ENCODE measurements around the gene CCR7. TPM values are rescaled to one million over a fixed set of nuclear protein-coding genes. Genes with fewer than 3 reads are reported as not detected.
A peak's percentile ranks its signal among the peaks of the same experiment; 100 is the strongest.

The CCR7 gene
- total and polyA plus RNA-seq, 2 experiments from 2014 or later: 0.68 TPM; not detected in 1

DNA sequence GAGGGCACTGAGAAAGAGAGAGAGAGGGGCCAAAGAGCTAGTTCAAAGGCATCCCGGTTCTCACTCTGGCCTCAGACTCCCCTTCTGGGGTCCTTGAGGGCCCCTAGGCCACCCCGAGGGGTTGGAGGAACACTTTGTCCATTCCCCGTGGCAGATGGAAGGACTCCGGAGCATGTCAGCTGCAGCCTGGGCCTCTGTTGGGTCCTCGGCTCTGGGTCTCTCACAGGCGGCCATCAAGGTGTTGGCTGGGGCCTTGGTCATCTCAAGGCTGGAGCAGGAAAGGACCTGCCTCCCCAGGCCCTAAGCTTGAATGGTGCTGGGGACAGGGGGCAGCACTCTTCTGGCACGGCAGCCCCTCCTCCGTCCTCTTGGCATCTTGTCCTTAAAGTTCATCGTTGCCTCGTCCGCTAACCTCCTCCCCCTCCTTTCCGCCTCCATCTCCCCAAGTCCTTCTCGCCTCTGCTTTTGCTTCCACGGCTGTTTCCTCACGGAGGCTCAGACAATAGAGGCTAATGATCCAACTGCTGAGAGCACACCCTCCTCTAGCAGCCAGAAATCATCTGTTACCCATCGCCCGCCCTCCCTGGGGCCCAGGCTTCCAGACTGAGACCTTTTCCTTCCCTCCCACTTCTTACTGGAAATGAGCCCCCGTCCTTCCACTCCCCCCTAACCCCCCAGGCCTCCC is 23.3 kb downstream of the CCR7 start:
- Histone ChIP-seq H3K27me3 (replicated peaks; ENCODE audit: insufficient read depth) (no peaks in the 10 kb centered on the region), H3K36me3 (ENCODE audit: low read depth) (no peaks in the 10 kb centered on the region), H3F3A (ENCODE audit: insufficient read depth) (peaks cover 17% of the 10 kb centered on the region), H3K9me3 (ENCODE audit: low read depth) (no peaks in the 10 kb centered on the region), H3K4me3 (no peak overlapping the region), H4K20me1 (ENCODE audit: insufficient read depth) (no peaks in the 10 kb centered on the region), H3K9ac (peak overlapping the region; percentile 81), H3K4me2 (ENCODE audit: unreplicated experiment) (peak overlapping the region; percentile 30), H3K79me2 (ENCODE audit: insufficient read depth) (no peaks in the 10 kb centered on the region), H3K27ac (peak overlapping the region; percentile 97), H2AFZ (peak overlapping the region; percentile 47), H3K4me1 (ENCODE audit: insufficient read depth) (peaks cover 34% of the 10 kb centered on the region), H3K9me2 (ENCODE audit: insufficient read depth) (no peaks in the 10 kb centered on the region)
- in situ Hi-C loops (cut with MboI): no loop called here
- 46 to 51% methylated on average over 16 to 18 of the region's 18 CpGs for WGBS, 2 experiments (ENCODE audit: low coverage in 1 of 2, low lambda C conversion rate in 2 of 2, missing lambda C conversion rate in 2 of 2)
- TF ChIP-seq EZH2phosphoT487 (IDR thresholded peaks at IDR 0.05; ENCODE audit: insufficient read depth, low read depth) (no peak), EZH2 (IDR thresholded peaks at IDR 0.05; ENCODE audit: insufficient read depth, poor library complexity, severe bottlenecking) (no peak)
- peak; percentile 69 for DNase-seq

DNA sequence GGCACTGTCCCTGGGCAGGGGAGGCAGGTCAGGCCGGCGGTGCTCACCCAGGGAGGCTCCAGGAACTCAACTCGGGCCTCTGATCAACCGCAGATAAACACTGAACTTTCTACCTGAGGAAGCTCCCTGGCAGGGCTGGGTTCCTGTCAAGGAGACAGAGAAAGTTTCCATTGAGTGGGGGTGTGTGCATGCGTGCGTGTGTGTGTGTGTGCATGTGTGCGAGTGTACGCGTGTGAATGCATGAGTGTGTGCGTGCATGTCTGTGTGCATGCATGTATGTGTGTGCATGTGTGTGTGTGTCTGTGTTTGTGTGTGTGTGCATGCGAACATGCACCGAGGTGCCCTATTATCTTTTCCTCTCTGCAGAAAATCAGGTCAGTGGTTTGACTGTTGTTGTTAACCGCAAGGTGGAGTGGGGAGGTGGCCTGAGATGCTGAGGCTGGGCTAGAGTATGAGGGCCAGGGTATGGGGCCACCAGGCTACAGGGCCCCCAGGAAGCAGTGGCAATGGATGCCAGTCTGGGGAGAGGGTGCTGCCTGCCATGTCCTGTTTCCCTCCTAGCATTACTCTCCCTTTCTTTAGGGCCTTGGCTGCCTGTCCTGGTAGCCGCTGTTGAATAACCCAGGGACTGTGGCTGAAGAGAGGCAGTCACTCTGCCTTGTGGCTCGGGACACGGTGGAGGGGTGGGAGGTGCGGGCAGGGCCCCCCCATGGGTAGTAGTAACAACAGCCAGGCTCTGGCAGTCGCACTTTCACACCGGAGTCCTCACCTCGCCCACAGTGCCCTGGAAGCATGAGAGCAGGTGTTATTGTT is 24.0 kb downstream of the CCR7 start:
- no peak for DNase-seq
- Histone ChIP-seq H3K4me2 (ENCODE audit: unreplicated experiment) (no peak overlapping the region), H3K79me2 (ENCODE audit: insufficient read depth) (no peaks in the 10 kb centered on the region), H3K36me3 (ENCODE audit: low read depth) (no peaks in the 10 kb centered on the region), H3K9ac (peak overlapping the region; percentile 81), H3K27me3 (replicated peaks; ENCODE audit: insufficient read depth) (no peaks in the 10 kb centered on the region), H3K9me3 (ENCODE audit: low read depth) (no peaks in the 10 kb centered on the region), H3K27ac (peak overlapping the region; percentile 97), H3K9me2 (ENCODE audit: insufficient read depth) (no peaks in the 10 kb centered on the region), H2AFZ (no peak overlapping the region), H4K20me1 (ENCODE audit: insufficient read depth) (no peaks in the 10 kb centered on the region), H3F3A (ENCODE audit: insufficient read depth) (peaks cover 17% of the 10 kb centered on the region), H3K4me3 (no peak overlapping the region), H3K4me1 (ENCODE audit: insufficient read depth) (peaks cover 41% of the 10 kb centered on the region)
- in situ Hi-C loops (cut with MboI): no loop called here
- no peak for TF ChIP-seq EZH2phosphoT487 (IDR thresholded peaks at IDR 0.05; ENCODE audit: insufficient read depth, low read depth)
- TF ChIP-seq EZH2 (IDR thresholded peaks at IDR 0.05; ENCODE audit: insufficient read depth, poor library complexity, severe bottlenecking): no peak
- 89 to 91% methylated on average over 18 to 20 of the region's 20 CpGs for WGBS, 2 experiments (ENCODE audit: low coverage in 1 of 2, low lambda C conversion rate in 2 of 2, missing lambda C conversion rate in 2 of 2)

DNA sequence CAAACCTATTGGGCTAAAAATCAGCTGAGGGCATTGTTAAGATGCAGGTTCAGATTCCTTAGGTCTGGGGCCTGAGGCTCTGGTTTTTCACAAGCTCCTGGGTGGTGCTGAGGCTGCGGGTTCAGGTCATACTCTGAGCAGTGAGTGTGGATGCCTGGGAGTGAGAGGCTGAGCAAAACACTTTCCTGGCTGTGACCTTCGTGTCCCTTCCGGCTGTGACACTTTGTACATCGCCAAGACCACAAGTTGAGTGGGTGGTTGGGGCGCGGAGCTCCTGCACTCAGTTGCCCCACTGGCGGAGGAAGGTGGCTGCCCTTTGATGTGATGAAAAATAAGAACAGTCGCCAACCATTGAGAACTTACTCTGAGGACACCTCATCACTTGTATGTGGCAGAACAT is 24.8 kb downstream of the CCR7 start:
- Histone ChIP-seq H2AFZ (no peak overlapping the region), H3K27me3 (replicated peaks; ENCODE audit: insufficient read depth) (no peaks in the 10 kb centered on the region), H3F3A (ENCODE audit: insufficient read depth) (peaks cover 24% of the 10 kb centered on the region), H3K9me2 (ENCODE audit: insufficient read depth) (no peaks in the 10 kb centered on the region), H3K36me3 (ENCODE audit: low read depth) (no peaks in the 10 kb centered on the region), H3K9me3 (ENCODE audit: low read depth) (no peaks in the 10 kb centered on the region), H3K4me3 (no peak overlapping the region), H3K27ac (no peak overlapping the region), H3K4me1 (ENCODE audit: insufficient read depth) (peaks cover 48% of the 10 kb centered on the region), H4K20me1 (ENCODE audit: insufficient read depth) (no peaks in the 10 kb centered on the region), H3K9ac (no peak overlapping the region), H3K79me2 (ENCODE audit: insufficient read depth) (no peaks in the 10 kb centered on the region), H3K4me2 (ENCODE audit: unreplicated experiment) (no peak overlapping the region)
- no peak for DNase-seq
- WGBS, 2 experiments (ENCODE audit: low coverage in 1 of 2, low lambda C conversion rate in 2 of 2, missing lambda C conversion rate in 2 of 2): 84 to 85% methylated on average over 8 of the region's 8 CpGs
- in situ Hi-C loops (cut with MboI): no loop called here
- TF ChIP-seq EZH2phosphoT487 (IDR thresholded peaks at IDR 0.05; ENCODE audit: insufficient read depth, low read depth) (no peak), EZH2 (IDR thresholded peaks at IDR 0.05; ENCODE audit: insufficient read depth, poor library complexity, severe bottlenecking) (no peak)

DNA sequence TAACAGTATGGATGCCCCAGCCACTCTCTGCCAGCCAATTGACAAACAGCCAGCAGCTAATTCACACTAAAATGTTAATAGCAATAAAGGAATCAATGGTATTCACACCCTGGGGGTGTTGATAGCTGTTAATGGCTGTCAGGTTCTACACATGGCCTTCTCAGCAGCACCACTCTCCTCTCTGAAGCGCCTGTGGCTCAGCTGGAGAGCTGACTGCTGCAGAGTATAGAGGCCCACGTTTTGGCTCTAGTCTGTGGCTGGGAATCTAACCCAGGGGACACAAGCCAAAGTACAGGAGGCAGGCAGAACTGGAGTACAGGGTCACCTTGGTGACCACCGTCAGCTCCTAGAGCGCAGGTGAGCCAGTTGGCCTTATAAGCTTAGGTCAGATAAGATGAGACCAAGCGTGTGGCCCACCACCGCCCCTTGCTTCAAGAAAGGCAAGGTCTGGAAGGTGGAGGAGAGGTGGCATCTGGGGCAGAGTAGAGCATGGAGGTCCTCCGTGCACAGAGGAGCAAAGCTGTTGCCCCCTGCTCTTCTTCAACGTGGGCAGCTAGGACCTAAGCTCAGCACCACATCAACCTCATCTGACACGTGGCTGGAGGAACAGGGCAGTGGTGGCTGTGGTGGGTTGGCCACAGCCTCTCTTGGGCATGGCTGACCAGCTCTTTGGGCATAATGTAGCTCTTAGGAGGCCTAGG is 25.4 kb downstream of the CCR7 start:
- in situ Hi-C loops (cut with MboI): loop anchor here (10.0 kb wide), 1 partner anchor 175 kb away; the partner anchor contains the start of gene GJD3
- Histone ChIP-seq H3K9me3 (ENCODE audit: low read depth) (no peaks in the 10 kb centered on the region), H3K4me1 (ENCODE audit: insufficient read depth) (peaks cover 48% of the 10 kb centered on the region), H3K9me2 (ENCODE audit: insufficient read depth) (no peaks in the 10 kb centered on the region), H3K4me2 (ENCODE audit: unreplicated experiment) (no peak overlapping the region), H3K27ac (no peak overlapping the region), H2AFZ (no peak overlapping the region), H3F3A (ENCODE audit: insufficient read depth) (peaks cover 25% of the 10 kb centered on the region), H3K9ac (no peak overlapping the region), H3K36me3 (ENCODE audit: low read depth) (no peaks in the 10 kb centered on the region), H3K27me3 (replicated peaks; ENCODE audit: insufficient read depth) (no peaks in the 10 kb centered on the region), H4K20me1 (ENCODE audit: insufficient read depth) (no peaks in the 10 kb centered on the region), H3K79me2 (ENCODE audit: insufficient read depth) (no peaks in the 10 kb centered on the region), H3K4me3 (no peak overlapping the region)
- no peak for DNase-seq
- WGBS, 2 experiments (ENCODE audit: low coverage in 1 of 2, low lambda C conversion rate in 2 of 2, missing lambda C conversion rate in 2 of 2): 79 to 82% methylated on average over 9 of the region's 9 CpGs
- TF ChIP-seq EZH2phosphoT487 (IDR thresholded peaks at IDR 0.05; ENCODE audit: insufficient read depth, low read depth) (no peak), EZH2 (IDR thresholded peaks at IDR 0.05; ENCODE audit: insufficient read depth, poor library complexity, severe bottlenecking) (no peak)

Measured in GM23248 (cell line).